AG04450 (cell line): ENCODE measurements around the gene TOPAZ1. TPM values are rescaled to one million over a fixed set of nuclear protein-coding genes. Genes with fewer than 3 reads are reported as not detected.

Experiments used
- CTCF ChIA-PET: fragments of 300-600, 350-600 bp; formaldehyde crosslinking; extraction: SDS; loops from one replicate; lab custom pipeline; 2022; ENCODE audit warnings: antibody characterized with exemption, inconsistent platforms; lab: Charles Lee
- POLR2A ChIA-PET: fragments of 350-600 bp; formaldehyde crosslinking; extraction: SDS; loops from one replicate; lab custom pipeline; 2021; ENCODE audit warnings: antibody characterized with exemption, inconsistent platforms; lab: Yijun Ruan, JAX
- DNase-seq: peaks from one replicate; pipeline ENCODE4 v3.0.0-alpha.2; 2011; ENCODE audit warnings: low read depth, low spot score
- H3K27ac ChIP-seq: one replicate; pipeline ENCODE4 v1.5.1; 2012; ENCODE audit warnings: low read depth, low read length, control low read depth
- H3K27me3 ChIP-seq: one replicate; pipeline ENCODE4 v1.6.0; 2012; ENCODE audit warnings: low read length; ENCODE audit not compliant: control insufficient read depth, insufficient read depth
- H3K4me3 ChIP-seq: 2 replicates; pipeline ENCODE4 v1.5.1; 2011; ENCODE audit warnings: mild to moderate bottlenecking, low read depth, low read length, control low read depth
- H3K9me3 ChIP-seq: 2 replicates; pipeline ENCODE4 v1.5.1; 2012; ENCODE audit warnings: low read length; ENCODE audit not compliant: control insufficient read depth, insufficient read depth
- CTCF ChIP-seq: IDR thresholded peaks from 2 replicates; pipeline ENCODE4 v1.5.1; 2011; ENCODE audit warnings: low read depth, low read length, control low read depth, inconsistent platforms
- polyA minus RNA-seq: library from RNA; depleted of rRNA, polyadenylated mRNA; stranded (reverse); fragments of >200 nt; gene quantifications from 2 replicates; pipeline ENCODE4 v1.2.3, GENCODE V29; 2011; rRNA and poly(A)+ RNA removed
- polyA plus RNA-seq: library from polyadenylated mRNA; depleted of rRNA; stranded (reverse); fragments of >200 nt; gene quantifications from 2 replicates; pipeline ENCODE4 v1.2.3, GENCODE V29; 2011; rRNA removed

The TOPAZ1 gene
- polyA plus RNA-seq, result not detected in 2 replicates
- not detected in 2 replicates for polyA minus RNA-seq

GRCh38 chr3:44241706-44242105 lies at the start of gene TOPAZ1:
Gene TOPAZ1 (plus strand): TSS chr3:44241886. CDS start chr3:44242054, 168 bp downstream.
- Histone ChIP-seq H3K4me3 (no peak within 1 kb of the TSS), H3K27ac (no peak within 1 kb of the TSS), H3K9me3 (peaks cover 8% of the 10 kb centered on the region; the same call in 1 of the 2 replicates), H3K27me3 (no peaks in the 10 kb centered on the region)
- CTCF ChIA-PET, result no interaction called here
- POLR2A ChIA-PET, result no interaction called here
- TF ChIP-seq CTCF, result no peak
- no peak for DNase-seq

GRCh38 chr3:44198284-44199269 lies 43.1 kb upstream of the TOPAZ1 start:
- POLR2A ChIA-PET, result no interaction called here
- CTCF ChIA-PET, result interaction anchor here (0.6 to 3.0 kb wide), 15 partner anchors 8 to 1237 kb away, joined by 3 to 16 read pairs (median 4); no protein-coding TSS in a partner anchor
- peak; percentile 26 for DNase-seq
- Histone ChIP-seq H3K27me3 (peaks cover 2% of the 10 kb centered on the region), H3K27ac (no peak overlapping the region), H3K9me3 (no peaks in the 10 kb centered on the region), H3K4me3 (no peak overlapping the region)
- TF ChIP-seq CTCF, result peak; percentile 90

GRCh38 chr3:44206261-44206660 lies 35.4 kb upstream of the TOPAZ1 start:
- no peak for TF ChIP-seq CTCF
- H3K4me3 ChIP-seq, result no peak overlapping the region
- DNase-seq, result no peak
- H3K27ac ChIP-seq, result no peak overlapping the region
- ChIA-PET POLR2A (no interaction called here), CTCF (no interaction called here)
- H3K27me3 ChIP-seq, result peaks cover 6% of the 10 kb centered on the region
- H3K9me3 ChIP-seq, result no peaks in the 10 kb centered on the region

- ChIA-PET CTCF (no interaction called here), POLR2A (no interaction called here)
- no peak overlapping the region for H3K27ac ChIP-seq
- no peak for TF ChIP-seq CTCF
- H3K4me3 ChIP-seq, result no peak overlapping the region
- no peak for DNase-seq
- H3K9me3 ChIP-seq, result no peaks in the 10 kb centered on the region
- peaks cover 4% of the 10 kb centered on the region for H3K27me3 ChIP-seq
Measured at GRCh38 chr3:44206862-44207652, 34.6 kb upstream of the TOPAZ1 start.
